ENCODE data around the gene CFAP97D2.
"Not testable (repeated sequence)": the region's sequence is repeated elsewhere in the genome, so short reads cannot be mapped to it uniquely, and the experiment has no call there.

CFAP97D2 gene

DNA sequence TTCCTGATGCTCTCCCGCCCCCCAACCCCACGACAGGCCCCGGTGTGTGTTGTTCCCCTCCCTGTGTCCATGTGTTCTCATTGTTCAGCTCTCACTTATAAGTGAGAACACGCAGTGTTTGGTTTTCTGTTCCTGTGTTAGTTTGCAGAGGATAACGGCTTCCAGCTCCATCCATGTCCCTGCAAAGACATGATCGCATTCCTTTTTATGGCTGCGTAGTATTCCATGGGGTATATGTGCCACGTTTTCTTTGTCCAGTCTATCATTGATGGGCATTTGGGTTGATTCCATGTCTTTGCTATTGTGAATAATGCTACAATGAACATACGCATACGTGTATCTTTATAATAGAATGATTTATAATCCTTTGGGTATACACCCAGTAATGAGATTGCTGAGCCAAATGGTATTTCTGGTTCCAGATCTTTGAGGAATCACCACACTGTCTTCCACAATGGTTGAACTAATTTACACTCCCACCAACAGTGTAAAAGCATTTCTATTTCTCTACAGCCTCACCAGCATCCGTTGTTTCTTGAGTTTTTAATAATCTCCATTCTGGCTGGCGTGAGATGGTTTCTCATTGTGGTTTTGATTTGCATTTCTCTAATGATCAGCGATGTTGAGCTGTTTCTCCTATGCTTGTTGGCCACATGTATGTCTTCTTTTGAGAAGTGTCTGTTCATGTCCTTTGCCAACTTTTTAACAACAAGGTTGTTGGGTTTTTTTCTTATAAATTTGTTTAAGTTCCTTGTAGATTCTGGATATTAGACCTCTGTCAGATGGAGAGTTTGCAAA, 20.0 kb upstream of the CFAP97D2 start:
- not testable (repeated sequence) for DNase-seq

DNA sequence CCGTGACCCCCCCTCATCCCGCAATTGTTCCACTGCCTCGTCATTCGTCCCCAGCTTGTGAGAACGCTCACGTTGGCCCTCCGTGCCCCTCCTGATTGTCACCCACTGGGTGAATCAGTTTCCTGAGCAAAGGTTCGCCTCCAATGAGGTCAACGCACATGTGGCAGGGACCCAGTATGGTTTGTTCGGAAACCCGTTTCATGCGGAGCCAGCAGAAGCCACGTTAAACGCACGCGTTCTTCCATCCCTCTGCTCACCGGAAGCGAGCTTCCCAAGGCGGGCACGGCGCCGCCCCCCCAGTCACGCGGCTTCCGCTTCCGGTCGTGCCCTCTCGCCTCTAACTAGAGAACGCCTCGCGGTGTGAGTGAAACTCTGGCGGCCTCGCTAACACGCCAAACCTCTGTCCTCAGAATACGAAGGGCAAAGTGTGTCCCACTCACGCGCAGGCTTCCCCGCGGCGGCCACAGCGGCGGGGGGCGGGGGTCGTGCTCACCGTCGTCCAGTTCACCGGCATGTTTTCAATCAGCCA, 18.0 kb upstream of the CFAP97D2 start:
- DNase-seq: no peak

DNA sequence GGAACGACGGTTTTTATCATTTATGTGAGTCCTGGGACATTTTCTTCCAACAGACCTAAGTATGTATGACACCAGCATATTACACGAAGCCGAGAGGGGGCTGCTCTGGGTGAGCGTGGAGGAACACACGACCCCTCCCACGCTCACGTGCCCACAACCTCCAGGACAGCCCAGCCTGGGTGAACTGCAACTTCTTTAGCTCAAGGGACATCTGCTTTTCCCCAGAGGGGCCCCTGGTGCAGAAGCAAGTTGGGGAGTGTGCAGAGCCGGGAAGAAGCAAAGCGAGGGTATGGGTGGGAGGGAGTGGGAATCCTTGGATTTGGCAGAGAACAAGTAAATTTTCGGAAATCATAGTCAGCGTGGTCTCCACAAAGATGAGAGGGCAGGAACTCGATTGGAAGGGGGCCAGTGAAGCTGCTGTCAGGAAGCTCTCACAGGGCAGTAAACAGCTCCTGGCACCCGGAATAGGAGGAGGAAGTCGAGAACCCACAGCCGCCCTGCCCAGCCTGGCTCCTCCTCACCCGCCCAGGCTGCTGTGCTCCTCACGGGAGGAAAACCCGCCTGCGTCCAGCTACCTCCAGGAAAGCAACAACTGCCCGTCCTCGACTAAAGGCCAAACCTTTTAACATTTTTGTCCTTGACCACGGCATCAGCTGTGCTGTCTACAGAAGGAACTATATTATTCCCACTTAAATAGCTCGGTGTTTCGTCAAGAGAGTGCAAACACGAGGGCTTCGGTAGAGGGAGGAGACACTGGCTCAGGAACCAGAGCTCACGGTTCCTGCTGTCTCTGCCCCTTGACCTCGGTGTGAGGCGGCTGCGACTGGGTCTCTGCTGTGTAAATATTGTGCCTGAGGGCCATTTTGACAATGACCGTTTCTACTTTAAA, 17.2 kb upstream of the CFAP97D2 start:
- DNase-seq: peak; percentile 50

DNA sequence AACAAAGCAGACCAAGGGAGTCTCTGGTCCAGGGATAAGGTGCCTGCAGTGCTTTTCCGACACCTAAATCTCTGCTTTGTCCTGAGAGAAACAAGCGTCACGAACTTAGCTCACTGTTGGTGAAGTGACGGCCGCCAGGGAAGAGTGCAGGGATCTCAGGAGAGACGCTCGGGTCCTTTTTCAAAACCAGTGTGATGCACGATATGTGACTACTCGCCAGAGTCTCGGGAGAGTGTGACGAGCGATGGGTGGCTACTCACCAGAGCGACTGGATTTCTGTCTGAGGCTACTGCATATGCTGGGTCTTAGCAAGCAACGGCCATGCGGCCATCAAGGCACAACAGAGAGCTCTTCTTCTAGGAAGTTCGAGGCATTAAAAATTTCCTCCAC, 16.5 kb upstream of the CFAP97D2 start:
- DNase-seq: peak; percentile 60

DNA sequence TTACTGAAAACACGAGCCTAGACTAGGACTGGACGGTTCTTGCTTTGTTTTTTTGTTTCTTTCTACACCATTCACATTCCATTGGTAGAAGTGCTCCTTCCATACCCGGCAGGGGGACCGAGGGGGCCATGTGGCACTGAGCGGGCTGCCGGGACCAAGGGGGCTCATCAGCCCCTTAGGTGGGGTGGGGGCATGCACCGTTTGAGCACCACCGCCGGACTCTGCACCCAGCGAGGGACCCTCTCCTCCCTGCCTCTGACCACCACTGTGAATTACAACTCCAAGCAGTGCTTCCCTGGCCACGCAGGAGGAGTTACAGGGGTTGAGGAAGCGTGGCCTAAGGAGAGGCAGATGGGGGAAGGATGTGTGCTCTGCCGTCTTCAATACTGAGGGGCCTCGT, 15.0 kb upstream of the CFAP97D2 start:
- no peak for DNase-seq

DNA sequence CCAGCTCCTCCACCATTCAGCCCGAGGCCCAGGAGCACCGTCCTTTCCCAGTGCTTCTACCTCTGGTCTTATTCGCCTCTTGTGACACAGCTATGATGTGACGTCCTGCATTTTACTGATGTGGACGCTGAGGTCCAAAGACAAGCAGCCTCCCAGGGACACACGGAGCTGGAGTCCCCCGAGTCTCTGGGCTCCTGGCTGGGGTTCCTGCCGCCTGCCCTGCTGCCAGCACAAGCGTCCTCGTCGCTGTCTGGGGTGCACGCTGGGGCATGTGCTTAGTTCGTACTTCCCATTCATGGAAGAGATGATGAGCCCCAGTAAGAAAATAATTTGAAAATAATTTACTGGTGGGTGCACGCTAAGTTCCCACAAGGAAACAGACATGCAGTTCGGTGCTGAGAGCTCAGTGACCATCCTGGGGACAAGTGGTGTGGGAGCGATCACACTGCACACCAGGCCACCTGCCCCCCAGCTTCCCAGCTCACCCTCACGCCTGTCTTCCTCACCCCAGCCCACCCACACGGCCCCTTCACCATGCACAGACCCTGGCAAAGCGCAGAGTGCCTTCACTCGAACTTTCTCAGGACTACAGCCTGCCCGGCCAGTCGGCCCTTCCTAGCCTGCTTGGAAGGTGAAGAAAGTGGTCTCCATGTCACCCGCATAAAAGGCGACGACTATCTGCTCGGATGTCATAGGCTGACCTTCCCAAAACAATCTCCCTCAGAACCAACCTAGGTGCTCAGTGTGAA, 14.2 kb upstream of the CFAP97D2 start:
- no peak for DNase-seq

DNA sequence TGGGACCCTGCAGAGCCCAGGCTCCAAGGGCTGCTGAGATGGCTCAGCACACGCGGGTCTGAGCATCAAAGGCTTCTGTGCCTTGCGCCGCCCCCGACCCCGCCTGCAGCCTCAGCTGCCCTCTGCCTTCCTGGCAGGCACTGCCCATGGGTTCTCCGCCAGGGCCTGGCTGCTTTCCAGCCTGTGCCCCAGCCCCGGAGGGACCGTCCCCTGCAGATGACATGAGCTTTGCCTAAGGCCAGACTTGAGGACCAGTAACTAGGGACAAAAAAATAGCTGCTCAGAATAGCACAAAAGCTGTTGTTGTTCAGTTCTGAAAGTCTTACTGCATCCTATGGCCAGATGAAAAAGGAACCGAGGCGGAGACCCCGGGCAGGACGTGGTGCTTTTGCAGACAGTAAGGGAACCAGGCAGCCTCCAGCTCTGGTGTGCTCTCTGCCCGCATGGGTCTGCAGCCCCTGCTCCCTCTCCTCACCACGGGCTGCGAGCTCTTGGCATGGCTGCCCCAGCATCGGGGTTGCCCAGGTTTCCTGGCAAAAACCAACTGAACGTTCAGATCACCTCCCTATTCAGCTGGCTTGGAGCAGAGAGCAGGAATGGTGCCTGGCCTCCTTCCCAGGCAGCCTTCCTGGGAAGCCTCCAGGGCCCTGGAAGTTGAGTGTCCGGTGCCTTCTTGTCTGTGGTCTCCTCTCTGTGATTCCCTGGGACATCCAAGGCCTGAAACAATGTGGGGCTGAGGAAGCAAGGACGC, 12.5 kb upstream of the CFAP97D2 start:
- peak; percentile 25 for DNase-seq

DNA sequence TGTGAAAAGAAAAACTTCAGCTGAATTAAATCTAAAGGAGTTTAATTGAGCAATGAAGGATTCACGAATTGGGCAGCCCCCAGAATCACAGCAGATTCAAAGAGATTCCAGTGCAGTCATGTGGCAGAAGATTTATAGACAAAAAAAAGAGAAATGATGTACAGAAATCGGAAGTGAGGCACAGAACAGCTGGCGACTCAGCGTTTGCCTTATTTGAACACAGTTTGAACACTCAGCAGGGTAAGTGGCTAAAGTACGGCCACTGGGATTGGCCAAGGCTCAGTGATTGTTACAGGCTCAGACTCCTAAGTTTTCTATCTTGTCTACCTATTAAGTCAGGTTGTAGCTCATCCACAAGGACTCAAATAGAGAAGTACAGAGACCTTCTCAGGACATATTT, 11.6 kb upstream of the CFAP97D2 start:
- DNase-seq: no peak

DNA sequence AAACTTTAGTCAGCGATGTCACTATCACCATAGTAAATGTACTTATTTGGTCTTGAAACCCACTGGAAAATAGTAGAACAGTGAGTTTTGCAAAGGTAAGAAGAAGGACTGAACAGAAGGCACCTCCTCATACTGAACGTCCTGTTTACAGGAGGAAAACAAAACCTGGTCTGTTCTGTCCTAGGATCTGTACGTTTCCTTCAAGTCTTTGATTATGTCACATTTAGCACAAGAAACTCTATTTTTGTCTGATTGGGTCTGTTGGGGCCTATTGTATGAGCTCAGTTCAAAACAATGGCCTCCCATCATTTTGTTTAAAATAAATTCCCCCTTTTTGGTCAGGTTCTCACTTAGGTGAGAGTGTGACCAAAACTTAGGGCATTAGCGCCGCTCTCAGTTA, 11.2 kb upstream of the CFAP97D2 start:
- DNase-seq: no peak

DNA sequence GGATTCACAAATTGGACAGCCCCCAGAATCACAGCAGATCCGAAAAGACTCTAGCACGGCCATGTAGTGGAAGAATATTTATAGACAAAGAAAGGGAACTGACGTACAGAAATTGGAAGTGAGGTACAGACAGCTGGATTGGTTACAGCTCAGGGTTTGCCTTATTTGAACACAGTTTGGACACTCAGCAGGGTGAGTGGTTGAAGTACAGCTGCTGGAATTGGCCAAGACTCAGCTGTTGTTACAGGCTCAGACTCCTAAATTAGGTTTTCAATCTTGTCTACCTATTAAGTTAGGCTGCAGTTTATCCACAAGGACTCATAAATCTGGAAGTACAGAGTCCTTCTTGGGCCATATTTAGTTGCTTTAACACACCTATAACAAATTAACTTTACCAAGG, 5.8 kb upstream of the CFAP97D2 start:
- no peak for DNase-seq

DNA sequence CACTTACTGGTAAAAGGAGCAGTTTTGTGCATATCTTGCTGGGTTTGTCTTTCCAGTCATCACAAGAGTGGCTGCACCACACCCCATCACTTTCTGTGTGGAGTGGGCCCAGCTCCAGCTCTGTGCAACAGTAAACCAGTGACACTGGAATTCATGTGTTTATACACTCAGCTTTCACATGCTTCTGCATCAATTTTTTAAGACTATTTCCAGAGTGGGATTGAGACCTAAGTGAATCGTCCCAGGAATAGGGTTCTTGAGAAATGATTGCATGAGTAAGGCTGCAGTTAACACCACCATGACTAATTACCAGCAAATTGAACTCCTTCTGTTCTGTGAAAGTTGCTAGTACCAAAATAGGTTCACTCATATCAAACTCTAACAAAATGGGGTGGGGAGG, 5.3 kb upstream of the CFAP97D2 start:
- no peak for DNase-seq

DNA sequence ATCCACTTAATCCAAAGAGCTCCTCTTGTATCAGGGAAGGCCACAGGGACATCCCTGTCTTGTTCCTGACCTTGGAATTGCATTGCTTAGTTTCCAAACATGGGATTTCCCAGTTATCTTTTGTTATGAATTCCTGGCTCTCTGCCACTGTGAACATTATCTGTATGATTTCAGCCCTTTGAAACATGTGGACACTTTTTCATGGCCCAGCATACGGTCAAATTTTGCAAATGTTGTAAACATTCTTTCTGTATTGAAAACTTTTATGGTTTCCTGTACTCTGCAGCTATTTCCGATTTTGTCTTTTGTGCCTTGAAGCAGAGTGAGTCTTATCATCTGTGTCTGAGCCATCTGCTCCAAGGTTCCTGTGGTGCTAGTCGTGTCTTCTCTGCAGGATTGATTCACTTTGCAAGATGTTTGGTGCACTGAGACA, 4.5 kb upstream of the CFAP97D2 start:
- no peak for DNase-seq

DNA sequence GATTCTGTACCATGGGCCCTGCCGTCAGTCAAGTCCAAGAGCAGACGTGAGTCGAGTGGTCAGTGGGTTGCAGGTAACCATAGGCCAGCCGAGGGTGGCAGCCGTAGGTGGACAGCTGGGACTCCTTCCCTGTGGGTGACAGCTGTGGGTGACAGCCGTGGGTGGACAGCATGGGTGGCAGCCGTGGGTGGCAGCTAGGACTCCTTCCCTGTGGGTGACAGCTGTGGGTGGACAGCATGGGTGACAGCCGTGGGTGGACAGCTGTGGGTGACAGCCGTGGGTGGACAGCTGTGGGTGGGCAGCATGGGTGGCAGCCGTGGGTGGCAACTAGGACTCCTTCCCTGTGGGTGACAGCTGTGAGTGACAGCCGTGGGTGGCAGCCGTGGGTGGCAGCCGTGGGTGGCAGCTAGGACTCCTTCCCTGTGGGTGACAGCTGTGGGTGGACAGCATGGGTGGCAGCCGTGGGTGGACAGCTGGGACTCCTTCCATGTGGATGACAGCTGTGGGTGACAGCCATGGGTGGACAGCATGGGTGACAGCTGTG, 2.6 kb upstream of the CFAP97D2 start:
- not testable (repeated sequence) for DNase-seq

DNA sequence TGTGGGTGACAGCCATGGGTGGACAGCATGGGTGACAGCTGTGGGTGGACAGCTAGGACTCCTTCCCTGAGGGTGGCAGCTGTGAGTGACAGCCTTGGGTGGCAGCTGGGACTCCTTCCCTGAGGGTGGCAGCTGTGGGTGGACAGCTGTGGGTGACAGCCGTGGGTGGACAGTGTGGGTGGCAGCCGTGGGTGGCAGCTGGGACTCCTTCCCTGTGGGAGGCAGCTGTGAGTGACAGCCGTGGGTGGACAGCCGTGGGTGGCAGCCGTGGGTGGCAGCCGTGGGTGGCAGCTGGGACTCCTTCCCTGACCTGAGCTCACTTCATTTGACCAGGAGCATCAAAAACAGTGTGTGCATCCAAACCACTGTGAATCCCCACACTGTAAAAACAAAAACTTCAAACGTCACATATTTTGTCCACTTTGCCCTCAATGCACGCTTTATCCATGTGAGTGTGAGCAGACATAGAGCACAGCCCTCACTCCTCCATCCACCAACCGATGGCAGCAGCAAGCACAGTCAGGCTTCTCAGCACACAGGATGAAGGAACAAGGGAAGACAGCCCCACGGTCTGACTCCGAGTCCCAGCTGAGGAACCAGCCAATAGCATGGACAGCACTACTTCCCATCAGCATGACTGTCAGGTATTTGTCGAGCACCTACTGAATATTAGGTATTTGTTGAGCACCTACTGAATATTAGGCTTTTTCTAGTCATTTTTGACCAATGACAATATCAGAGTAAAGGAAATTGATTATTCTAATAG, 1.6 kb upstream of the CFAP97D2 start:
- DNase-seq: no peak

DNA sequence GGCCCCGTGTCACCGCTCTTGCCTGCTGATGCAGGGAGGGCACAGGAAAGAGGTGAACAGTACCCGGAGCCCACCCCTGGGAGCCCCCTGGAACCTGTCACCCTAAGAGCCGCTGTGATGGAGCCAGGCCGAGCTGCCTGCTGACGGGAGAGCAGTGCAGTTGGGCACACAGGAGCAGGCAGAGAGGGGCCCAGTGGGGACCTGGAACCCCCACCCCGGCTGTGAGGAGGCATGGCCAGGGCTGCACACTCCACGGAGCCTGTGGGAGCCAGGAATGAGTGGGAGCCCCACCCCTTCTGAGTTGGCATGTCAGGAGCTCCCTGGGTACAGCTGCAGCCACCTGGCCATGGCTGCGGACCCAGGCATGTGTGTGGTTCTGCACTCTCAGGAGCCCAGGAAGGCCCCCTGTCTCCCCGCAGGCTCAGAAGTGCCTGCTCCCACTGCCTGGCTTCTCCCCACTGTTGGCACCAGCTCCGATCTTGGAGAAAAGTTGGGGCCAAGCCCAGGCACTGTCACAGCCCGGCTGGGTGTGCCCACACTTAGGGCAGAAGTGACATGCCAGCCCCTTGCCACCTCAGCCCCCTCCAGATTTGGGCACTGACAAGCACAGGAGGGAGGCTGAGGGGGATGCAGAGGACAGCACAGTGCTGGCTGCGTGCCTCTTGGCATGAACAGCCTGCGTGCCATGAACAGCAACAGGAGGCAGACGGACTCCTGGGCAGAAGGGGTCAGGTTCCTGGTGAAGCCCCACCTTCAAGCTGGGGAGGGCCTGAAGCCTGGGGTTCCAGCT, 6.3 kb downstream of the CFAP97D2 start:
- no peak for DNase-seq

DNA sequence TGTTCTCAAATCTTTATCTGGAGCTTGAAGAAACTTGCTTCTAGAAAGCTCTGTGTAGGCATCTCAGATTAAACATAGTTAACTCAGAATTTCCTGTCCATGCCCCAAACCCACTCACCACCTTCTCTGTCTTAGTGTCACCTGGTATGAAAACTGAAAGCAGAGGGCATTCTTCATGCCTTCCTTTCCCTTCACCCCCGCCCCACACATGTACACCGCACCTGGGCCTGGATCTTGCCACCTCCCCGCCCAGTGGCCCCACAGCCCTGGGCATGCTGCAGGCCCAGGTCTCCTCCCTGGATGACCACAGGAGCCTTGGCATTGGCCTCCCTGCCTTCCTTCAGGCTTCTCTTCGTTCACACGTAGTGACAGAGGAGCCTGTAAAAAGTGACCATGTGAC, 15.8 kb downstream of the CFAP97D2 start:
- DNase-seq: no peak

DNA sequence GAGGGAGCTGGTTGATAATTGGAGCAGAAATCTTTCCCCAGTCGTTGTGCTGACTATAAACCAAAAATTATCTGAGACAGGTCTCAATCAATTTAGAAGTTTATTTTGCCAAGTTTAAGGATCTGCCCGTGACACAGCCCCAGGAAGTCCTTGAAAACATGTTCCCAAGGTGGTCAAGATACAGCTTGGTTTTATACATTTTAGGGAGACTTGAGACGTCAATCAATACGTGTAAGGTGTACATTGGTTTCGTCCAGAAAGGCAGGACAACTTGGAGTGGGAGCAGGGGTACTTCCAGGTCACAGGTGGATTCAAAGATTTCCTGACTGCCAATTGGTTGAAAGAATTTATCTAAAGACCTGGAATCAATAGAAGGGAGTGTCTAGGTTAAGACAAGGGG, 17.6 kb downstream of the CFAP97D2 start:
- DNase-seq: no peak

DNA sequence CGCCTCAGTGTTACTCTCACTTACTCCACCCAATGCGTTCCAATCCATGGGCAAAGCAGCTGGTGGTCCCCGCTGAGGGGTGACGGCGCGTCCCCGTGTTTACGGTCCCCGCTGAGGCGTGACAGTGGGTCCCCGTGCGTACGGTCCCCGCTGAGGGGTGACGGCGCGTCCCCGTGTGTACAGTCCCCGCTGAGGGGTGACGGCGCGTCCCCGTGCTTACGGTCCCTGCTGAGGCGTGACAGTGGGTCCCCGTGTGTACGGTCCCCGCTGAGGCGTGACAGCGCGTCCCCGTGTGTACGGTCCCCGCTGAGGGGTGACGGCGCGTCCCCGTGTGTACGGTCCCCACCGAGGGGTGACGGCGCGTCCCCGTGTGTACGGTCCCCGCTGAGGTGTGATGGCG, 19.5 kb downstream of the CFAP97D2 start:
- DNase-seq: no peak

DNA sequence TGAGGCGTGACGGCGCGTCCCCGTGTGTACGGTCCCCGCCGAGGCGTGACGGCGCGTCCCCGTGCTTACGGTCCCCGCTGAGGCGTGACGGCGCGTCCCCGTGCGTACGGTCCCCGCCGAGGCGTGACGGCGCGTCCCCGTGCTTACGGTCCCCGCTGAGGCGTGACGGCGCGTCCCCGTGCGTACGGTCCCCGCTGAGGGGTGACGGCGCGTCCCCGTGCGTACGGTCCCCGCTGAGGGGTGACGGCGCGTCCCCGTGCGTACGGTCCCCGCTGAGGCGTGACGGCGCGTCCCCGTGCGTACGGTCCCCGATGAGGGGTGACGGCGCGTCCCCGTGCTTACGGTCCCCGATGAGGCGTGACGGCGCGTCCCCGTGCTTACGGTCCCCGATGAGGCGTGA, 20.5 kb downstream of the CFAP97D2 start:
- not testable (repeated sequence) for DNase-seq

DNA sequence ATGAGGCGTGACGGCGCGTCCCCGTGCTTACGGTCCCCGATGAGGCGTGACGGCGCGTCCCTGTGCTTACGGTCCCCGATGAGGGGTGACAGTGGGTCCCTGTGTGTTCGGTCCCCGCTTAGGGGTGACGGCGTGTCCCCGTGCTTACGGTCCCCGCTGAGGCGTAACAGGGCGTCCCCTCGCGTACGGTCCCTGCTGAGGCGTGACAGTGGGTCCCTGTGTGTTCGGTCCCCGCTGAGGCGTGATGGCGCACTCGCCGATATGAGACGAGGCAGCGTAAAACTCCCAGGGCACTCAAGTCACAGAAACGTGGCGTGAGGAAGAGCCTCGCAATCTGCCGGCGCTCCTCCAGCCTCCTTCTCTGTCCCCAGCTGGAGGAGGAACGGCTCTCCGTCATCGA, 20.9 kb downstream of the CFAP97D2 start:
- DNase-seq: no peak
